ENCODE results near the gene AGBL1. TPM values are rescaled to one million over a fixed set of nuclear protein-coding genes. Genes with fewer than 3 reads are reported as not detected.

The AGBL1 gene
- total RNA-seq, 1 experiment from 2014 or later = not detected

- no peak for TF ChIP-seq CTCF (conservative IDR thresholded peaks at IDR 0.05)
- Mint-ChIP-seq H3K4me1 (peaks cover 0 to 5% of the 10 kb centered on the region in 2 experiments; a peak in 1 of 4 replicates), H3K9me3 (peaks cover 0 to 2% of the 10 kb centered on the region in 2 experiments; a peak in 2 of 5 replicates), H3K36me3 (ENCODE audit: insufficient read depth in 1 of 3, low read depth in 3 of 3) (no peaks in the 10 kb centered on the region; a peak in 2 of 7 replicates), H3K27ac (no peak overlapping the region), H3K4me3 (no peak overlapping the region), H3K27me3 (ENCODE audit: low read depth) (peaks cover 1% of the 10 kb centered on the region; the same call in 1 of the 2 replicates)
- no peak overlapping the region for H3K27ac ChIP-seq (ENCODE audit: insufficient read length, low read depth, low read length)
- no peak overlapping the region for H3T11ph ChIP-seq (ENCODE audit: low read length)
- H3K4me2 ChIP-seq (ENCODE audit: insufficient read depth, insufficient read length, low read length) = no peak overlapping the region
- H3K23ac ChIP-seq (ENCODE audit: insufficient read length, low read depth, low read length) = no peak overlapping the region
- no peak overlapping the region for H2BK20ac ChIP-seq (ENCODE audit: low read depth, low read length, poor library complexity, severe bottlenecking)
- no peak overlapping the region for H2AK5ac ChIP-seq (ENCODE audit: insufficient read length, low read length)
- no peak overlapping the region for H2BK12ac ChIP-seq (ENCODE audit: insufficient read length, low read depth, low read length)
- no peak overlapping the region for H2AFZ ChIP-seq (ENCODE audit: low read length)
- no peak overlapping the region for H3K9ac ChIP-seq (ENCODE audit: extremely low read depth, insufficient read length, low read length)
- no peak overlapping the region for H2BK5ac ChIP-seq (ENCODE audit: insufficient read length, low read length)
- no peaks in the 10 kb centered on the region for H4K20me1 ChIP-seq (ENCODE audit: control insufficient read depth, insufficient read depth, insufficient read length)
- no peaks in the 10 kb centered on the region for H3K9me3 ChIP-seq (ENCODE audit: control insufficient read depth, low read depth, low read length)
- H4K91ac ChIP-seq (ENCODE audit: insufficient read length, low read depth, low read length) = no peak overlapping the region
- H2BK15ac ChIP-seq (ENCODE audit: low read depth, low read length) = no peak overlapping the region
- no peak overlapping the region for H3K56ac ChIP-seq (ENCODE audit: insufficient read length, low read depth, low read length)
- no peak overlapping the region for H3K18ac ChIP-seq (ENCODE audit: insufficient read length, low read depth, low read length)
- DNase-seq = no peak
- no peaks in the 10 kb centered on the region for H3K79me2 ChIP-seq (ENCODE audit: insufficient read depth, low read length)
- H3K23me2 ChIP-seq (ENCODE audit: insufficient read length, low read depth, low read length, poor library complexity, severe bottlenecking) = no peaks in the 10 kb centered on the region
- no peak overlapping the region for H3K14ac ChIP-seq (ENCODE audit: insufficient read depth, low read length)
- no peak overlapping the region for H4K8ac ChIP-seq (replicated peaks; ENCODE audit: insufficient read length, low read depth, low read length)
- no peak overlapping the region for H2BK120ac ChIP-seq (ENCODE audit: low read depth, low read length, poor library complexity, severe bottlenecking)
- H3K27me3 ChIP-seq (ENCODE audit: insufficient read depth, low read length) = no peaks in the 10 kb centered on the region
- no peak overlapping the region for H4K5ac ChIP-seq (ENCODE audit: insufficient read length, low read depth, low read length)
- no peaks in the 10 kb centered on the region for H3K79me1 ChIP-seq (ENCODE audit: insufficient read depth, low read depth, low read length, poor library complexity, severe bottlenecking)
- no peak overlapping the region for H3K4ac ChIP-seq (ENCODE audit: low read depth, low read length)
- H3K4me1 ChIP-seq (ENCODE audit: insufficient read depth, low read length) = no peaks in the 10 kb centered on the region
- WGBS (ENCODE audit: extremely low coverage, insufficient read length, low lambda C conversion rate) = no CpG with 5 or more reads among the region's 3 CpGs
These were observed 414.2 kb downstream of the AGBL1 start for GRCh38 chr15:86493884-86494283.

Measured in H9 (cell line).